NCI-H748 treated with DMSO at 0.1 percent for 48 hours (cell line): Measurements from ENCODE around the gene SRSF11.

Experiments used
- DNase-seq: peaks from one replicate; lab custom pipeline; 2025; lab: John Stamatoyannopoulos, UW

Gene SRSF11

GRCh38 chr1:70220517-70221237 lies 503 bp upstream of the SRSF11 start:
- DNase-seq = no peak

- DNase-seq = no peak
These were observed 1.6 kb downstream of the SRSF11 start for GRCh38 chr1:70222716-70223235.

- no peak for DNase-seq
These were observed 3.8 kb downstream of the SRSF11 start for GRCh38 chr1:70224954-70225353.

- no peak for DNase-seq
These were observed 6.3 kb downstream of the SRSF11 start for GRCh38 chr1:70227439-70227838.

GRCh38 chr1:70228670-70229069 lies 7.5 kb downstream of the SRSF11 start:
- no peak for DNase-seq

- DNase-seq = no peak
These were observed 10.3 kb downstream of the SRSF11 start for GRCh38 chr1:70231475-70231874.

GRCh38 chr1:70234733-70235132 lies 13.6 kb downstream of the SRSF11 start:
- DNase-seq = no peak

- DNase-seq = no peak
These were observed 18.8 kb downstream of the SRSF11 start for GRCh38 chr1:70239940-70240339.

- no peak for DNase-seq
These were observed 25.9 kb downstream of the SRSF11 start for GRCh38 chr1:70247122-70247521.

GRCh38 chr1:70247768-70248167 lies 26.6 kb downstream of the SRSF11 start:
- no peak for DNase-seq

- DNase-seq = no peak
These were observed 27.5 kb downstream of the SRSF11 start for GRCh38 chr1:70248729-70249128.

- DNase-seq = no peak
These were observed 35.5 kb downstream of the SRSF11 start for GRCh38 chr1:70256664-70257063.

- DNase-seq = no peak
These were observed 43.7 kb downstream of the SRSF11 start for GRCh38 chr1:70264839-70265238.

GRCh38 chr1:70265946-70266345 lies 44.8 kb downstream of the SRSF11 start:
- DNase-seq = no peak

- no peak for DNase-seq
These were observed 56.7 kb downstream of the SRSF11 start for GRCh38 chr1:70277875-70278274.

- no peak for DNase-seq
These were observed 57.5 kb downstream of the SRSF11 start for GRCh38 chr1:70278710-70279109.

- DNase-seq = no peak
These were observed 63.2 kb downstream of the SRSF11 start for GRCh38 chr1:70284366-70284765.

GRCh38 chr1:70286453-70286852 lies 65.3 kb downstream of the SRSF11 start:
- no peak for DNase-seq

GRCh38 chr1:70288166-70288565 lies 67.0 kb downstream of the SRSF11 start:
- no peak for DNase-seq

GRCh38 chr1:70290218-70290617 lies 69.0 kb downstream of the SRSF11 start:
- no peak for DNase-seq

GRCh38 chr1:70293186-70293843 lies 72.1 kb downstream of the SRSF11 start:
- no peak for DNase-seq

GRCh38 chr1:70295749-70296148 lies 74.6 kb downstream of the SRSF11 start:
- no peak for DNase-seq

- no peak for DNase-seq
These were observed 78.3 kb downstream of the SRSF11 start for GRCh38 chr1:70299472-70299871.
